NCI-H2107 treated with DMSO at 0.1 percent for 48 hours (cell line): Measurements from ENCODE around the gene ATP6V0B.

Source experiments
- DNase-seq: peaks from one replicate; lab custom pipeline; 2025; ENCODE audit not compliant: unreplicated experiment; lab: John Stamatoyannopoulos, UW

Gene ATP6V0B

DNA sequence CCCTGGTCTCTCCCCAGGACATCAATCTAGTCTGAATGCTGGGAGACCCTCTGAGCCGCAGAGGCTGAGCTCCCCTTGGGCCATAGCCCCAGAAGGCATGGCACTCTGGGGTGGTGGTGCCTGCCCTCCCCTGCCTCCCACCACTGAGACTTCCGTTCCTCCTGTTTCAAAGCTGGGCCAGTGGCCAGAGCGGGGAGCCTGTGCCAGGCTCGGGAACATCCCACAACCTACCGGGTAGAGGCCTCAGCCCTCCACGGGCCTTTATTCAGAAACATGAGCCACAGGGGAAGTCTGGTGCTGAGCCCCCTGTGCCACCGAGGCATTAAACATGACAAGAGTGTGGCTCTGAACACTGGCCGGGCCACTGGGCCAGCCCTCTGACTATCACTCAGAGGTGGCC is 24.7 kb downstream of the ATP6V0B start:
- DNase-seq: no peak

GRCh38 chr1:44000122-44000665 is 25.4 kb downstream of the ATP6V0B start:
- DNase-seq: no peak

GRCh38 chr1:44002165-44002564 is 27.4 kb downstream of the ATP6V0B start:
- DNase-seq: no peak

- DNase-seq: no peak
Observed at GRCh38 chr1:44002606-44003157, 27.9 kb downstream of the ATP6V0B start.

GRCh38 chr1:44008259-44008658 is 33.5 kb downstream of the ATP6V0B start:
- DNase-seq: no peak

DNA sequence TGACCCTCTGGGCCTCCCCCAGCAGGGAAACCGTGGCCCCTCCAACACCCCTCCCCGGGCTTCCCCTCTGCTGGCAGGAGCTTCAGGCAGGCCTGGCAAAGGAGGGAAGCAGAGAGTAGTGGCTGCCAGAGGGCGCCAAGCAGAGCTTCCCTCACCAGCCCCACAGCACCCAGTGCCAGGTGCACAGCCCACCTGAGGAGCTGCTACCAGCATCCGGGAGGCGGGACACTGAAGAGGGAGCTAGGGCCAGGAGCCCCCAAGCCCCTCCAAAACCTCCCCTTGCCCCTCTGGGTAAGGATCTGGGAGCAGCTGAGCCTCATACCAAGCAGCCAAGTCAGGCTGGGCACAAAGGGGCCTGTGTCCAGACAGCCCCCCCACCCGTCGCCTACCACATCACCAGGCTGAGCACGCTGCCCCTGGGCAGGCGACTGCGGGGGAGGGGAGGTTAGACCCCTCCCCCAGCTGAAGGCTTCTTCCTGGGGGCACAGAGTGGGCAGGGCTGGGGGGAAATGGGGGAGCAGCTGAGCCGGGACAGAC is 36.2 kb downstream of the ATP6V0B start:
- no peak for DNase-seq

GRCh38 chr1:44012404-44012803 is 37.6 kb downstream of the ATP6V0B start:
- no peak for DNase-seq

- no peak for DNase-seq
Observed at GRCh38 chr1:44012941-44013609, 38.3 kb downstream of the ATP6V0B start.

DNA sequence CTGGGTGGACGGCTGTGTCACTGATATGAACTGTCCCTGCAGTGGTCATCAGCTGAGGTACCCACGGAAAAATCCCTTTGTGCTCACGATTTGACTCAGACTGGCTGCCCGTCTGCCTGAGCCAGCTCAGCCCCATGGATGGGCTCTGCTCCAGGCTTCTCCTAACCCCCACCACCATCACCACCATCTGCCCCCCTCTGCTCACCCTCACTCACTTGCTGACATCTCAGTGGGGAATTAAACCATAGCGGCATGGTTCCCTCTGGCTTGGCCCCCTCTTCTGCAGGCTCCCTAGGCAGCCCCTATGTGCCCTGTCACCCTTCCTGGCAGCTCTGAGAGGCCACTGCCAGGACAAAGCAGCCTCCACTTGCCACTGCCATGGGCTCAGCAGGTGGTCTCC is 39.2 kb downstream of the ATP6V0B start:
- DNase-seq: no peak

DNA sequence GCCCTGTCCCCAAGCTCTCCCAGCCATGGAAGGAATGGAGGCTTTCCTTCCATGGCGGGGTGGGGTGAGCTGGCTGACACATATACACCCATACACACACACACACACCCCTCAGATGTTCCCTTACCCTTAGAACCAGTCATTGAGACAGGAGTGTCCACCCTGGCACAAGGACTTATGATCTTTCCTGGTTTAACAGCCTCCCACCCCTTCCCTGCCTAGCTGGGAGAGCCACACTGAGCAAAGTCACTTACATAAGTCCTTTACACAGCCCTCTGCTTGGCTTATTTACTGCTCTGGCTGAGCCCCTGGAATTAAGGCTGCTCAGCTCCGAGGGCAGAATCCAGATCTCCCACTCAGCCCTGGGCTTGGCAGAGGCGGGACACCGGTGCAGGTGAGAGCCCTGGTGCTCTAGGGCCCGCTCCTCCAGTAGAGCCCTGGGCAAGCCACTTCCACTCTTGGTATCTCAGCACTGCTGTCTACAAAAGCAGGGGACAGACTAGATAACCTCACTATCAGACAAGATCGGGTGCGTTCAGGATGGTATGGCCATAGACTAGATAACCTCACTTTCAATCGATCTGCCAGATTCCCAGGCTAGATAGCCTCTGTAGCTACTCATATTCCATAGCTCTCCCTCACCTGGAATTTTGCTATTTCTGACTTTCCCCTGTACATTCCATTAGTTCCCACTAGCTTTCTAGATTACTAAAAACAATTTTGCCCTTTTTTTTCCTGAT is 39.8 kb downstream of the ATP6V0B start:
- DNase-seq: no peak

GRCh38 chr1:44015206-44015605 is 40.4 kb downstream of the ATP6V0B start:
- no peak for DNase-seq

DNA sequence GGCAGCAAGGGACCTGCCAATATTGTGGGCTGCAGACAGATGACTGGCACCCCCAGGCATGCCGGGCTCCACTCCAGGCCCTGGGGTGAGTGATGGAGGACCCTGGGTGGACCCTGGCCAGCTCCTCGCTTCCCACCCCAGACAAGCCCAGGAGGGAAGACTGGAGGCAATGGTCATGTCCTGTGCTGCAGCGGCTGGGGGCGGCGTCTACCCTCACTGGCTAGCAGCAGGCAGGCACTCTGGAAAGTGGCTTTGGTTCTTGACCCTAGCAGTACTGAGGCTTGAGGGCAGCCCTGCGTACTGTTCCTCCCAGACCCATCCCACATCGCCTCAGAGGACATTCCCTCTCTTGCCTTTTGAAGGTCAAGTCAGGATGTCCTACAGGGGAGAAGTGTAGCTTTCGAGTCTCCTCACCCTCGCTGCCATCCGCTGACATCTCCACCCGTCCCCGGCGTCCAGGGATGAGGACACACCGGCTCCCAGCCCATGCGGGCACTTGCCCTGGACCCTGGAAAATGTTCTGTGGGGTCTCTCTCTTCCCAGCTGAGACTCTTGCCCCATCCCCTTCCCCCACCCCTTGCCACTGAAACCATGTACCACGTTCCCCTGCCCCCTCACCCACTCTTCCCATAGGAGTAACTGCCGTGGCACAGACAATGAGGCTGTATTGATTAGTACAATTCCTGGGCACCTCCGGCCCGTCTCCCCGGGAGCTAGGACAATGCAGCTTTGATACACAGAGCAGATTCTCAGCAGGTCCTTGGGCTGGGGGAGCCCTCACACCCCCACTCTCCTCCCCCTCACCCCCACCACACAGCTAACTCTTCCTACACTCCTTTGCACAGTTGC is 41.5 kb downstream of the ATP6V0B start:
- DNase-seq: no peak

DNA sequence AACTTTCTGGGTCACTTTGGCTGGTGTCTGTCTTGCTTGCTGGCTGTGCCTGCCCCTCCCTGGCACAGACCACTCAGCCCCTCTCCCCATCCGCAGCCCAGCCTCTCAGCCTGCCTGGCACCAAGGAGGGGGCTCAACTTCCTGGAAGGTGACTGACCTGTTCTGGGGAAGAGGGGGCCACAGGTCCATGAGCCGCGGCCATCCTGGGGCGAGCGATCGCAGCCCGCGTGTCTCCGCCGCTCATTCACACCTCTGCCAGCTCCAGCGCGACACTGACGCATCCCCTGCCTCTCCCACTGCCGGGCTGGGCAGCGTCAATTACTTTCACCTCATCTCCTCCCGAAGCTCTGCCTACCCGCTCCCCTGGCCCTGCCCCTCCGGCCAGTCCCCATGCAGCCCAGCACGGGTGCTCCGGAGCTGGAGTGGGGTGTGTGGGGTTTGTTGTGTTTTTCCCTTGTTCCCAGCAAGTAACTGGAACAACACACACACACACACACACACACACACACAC is 42.2 kb downstream of the ATP6V0B start:
- no peak for DNase-seq

- DNase-seq: no peak
Observed at GRCh38 chr1:44019466-44019948, 44.7 kb downstream of the ATP6V0B start.

- no peak for DNase-seq
Observed at GRCh38 chr1:44020464-44020863, 45.7 kb downstream of the ATP6V0B start.

GRCh38 chr1:44021156-44021555 is 46.4 kb downstream of the ATP6V0B start:
- no peak for DNase-seq

GRCh38 chr1:44021581-44022321 is 47.0 kb downstream of the ATP6V0B start:
- no peak for DNase-seq

- no peak for DNase-seq
Observed at GRCh38 chr1:44024031-44024902, 49.5 kb downstream of the ATP6V0B start.
